Measurements from ENCODE around the gene SLC25A23.
"Not testable (repeated sequence)": the region's sequence is repeated elsewhere in the genome, so short reads cannot be mapped to it uniquely, and the experiment has no call there.

Gene SLC25A23

DNA sequence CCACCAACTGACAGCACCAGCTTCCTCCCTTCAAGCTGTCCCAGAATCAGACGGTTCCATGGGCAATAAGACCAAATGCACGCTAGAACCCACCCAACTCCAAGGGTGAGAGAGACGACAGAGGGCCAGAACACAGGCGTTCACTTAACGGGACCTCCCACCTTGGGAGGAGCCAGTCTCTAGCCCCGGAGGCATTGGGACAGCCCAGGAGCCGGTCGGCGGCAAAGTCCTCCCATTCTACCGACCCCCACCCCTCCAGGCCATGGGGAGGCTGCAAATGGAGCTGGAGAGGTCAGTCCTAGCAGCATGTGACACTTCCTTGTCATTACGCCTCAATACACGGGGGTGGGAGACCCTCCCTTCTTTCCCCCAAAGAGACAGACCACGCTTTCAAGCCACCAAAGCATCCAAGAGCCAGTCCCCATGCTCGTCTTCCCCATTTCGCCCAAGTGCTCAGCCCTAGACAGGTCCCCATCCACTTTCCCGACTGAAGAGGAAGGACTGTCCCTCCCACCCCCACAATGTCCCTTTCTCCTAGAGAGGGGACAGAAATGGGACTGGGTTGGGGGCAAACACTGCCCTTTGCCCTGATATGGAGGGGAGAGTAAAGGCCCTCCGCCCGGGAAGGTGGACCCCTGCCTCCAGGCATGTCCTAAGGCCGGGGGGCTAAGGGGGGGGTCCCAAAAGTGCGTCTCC, 35.9 kb downstream of the SLC25A23 start:
- DNase-seq: peak; percentile 80

DNA sequence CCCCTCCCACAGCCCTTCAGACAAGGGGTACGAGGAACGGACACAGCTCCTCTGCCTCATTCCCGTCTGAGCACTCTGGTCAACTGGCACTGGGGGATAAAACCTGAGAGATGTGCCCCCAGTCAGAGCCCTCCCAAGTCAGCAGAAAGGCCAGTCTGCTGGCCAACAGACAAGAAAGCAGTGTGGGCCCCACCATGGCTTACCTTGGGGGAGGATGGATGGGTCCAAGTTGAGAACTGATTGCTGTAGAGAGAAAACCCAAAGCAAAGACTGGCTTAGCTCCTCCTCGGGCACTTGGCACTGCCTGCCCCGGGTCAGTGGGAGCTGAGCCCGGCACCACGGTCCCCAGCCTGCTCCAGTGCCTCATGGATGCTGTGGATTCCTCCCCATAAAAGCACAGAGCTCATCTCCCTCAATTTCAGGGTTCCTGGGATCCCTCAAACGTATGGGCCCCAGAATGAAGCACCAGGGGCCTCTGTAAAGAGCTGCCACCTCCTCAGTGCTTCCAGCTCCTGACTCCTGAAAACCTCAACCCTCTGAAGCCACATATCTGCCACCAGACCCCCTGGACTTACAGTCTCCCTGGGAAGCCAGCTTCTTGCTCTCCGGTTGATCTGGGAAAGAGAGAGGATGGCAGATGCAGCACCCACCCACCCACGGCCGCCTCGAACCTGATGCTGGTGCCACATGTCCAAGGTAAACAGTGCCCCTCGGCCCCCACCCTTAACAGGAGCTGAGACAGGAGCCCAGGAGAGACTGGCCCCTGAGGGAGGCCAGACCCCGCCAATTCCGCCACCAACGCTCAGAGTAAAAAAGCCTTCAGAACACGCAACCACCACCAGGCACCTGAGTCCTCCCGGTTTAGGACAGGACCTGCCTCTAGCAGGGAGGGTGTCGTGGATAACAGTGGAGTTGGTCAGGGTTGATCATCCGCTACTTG, 38.2 kb downstream of the SLC25A23 start:
- no peak for DNase-seq

DNA sequence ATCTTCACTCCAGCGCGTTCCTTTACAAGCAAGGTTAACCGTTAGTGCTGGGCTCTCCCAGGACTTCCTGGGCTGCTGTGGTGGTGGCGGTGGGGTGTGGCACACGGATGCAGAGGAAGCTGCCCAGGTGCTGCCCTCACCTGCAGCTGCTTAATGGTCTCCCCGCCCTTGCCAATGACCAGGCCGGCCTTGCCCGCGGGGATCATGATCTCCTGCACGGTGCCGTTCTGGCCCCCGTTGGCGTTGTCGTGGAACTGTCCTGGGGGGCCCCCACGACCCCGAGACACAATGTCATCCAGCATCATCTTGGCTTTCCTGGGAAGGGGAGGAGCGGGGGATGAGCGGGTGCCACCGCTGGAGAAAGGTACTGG, 41.0 kb downstream of the SLC25A23 start:
- DNase-seq: no peak

DNA sequence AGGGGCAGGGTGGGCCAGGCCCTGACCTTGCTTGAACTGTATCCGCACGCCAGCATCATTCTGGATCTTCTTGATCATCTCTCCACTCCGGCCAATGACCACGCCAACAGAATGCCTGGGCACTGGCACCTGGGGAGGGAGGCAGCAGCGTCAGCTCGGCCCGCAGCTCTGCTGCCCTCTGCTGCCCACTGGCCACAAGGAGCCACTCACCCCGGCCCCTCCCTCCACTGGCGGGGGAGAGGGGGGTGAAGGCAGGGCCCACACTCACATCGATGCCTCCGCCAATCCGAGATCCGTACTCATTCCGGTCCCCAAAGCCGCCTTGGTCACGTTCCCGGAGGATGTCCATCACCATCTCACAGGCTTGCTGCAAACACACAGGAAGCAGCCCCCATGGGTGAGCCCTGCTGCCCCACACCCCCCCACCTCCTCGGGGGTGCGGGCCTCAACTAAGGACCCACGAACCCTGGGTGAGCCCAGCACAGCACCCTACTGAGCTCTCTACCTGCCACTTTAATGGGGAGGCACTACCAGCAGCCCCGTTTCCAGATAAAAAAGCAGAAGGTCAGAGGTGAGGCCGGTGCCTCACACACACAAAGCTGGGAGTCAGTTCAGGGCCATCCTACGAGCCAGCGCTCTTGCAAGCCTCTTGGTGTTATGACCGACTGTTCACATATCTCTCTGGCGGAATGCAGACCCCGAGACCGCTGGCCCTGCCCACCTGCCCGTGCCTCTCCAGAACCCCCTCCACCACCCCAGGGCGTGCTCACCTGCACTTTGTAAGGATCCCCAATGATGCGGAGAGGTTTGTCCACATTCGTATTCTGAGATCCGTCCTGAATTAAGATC, 41.7 kb downstream of the SLC25A23 start:
- no peak for DNase-seq

DNA sequence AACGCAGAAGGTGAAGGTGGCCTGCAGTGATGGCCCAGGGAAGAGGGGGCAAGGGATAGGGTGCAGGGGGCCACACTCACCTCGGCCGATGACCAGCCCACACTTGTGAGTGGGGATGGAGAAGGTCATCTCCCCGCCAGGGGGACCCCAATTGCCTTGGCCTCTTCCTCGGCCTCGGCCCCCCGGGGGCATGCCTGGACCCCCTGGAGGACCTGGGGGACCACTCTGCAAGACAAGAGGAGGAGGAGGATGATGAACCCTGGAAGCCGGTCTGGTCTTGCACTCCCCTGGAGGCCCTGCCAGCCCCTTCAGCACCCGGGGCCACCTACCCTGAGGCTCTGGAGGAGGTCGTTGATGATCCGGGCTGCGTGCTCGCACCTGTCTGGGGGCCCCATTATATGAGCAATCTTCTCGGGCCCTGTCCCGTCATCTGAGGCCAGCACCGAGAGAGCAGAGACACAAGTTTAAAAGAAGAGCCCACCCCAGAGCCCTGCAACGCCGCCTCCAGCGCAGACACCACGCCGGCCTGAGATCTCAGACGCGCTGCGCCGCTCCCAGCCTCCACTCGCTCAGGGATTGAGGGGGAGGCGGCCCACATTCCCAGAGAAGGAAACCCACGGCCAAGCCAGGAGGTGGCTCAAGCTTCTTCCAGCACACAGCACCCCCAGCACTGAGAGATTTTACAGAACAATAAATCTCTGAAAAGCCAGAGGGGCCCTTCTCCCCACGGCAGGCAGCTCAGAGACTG, 42.8 kb downstream of the SLC25A23 start:
- no peak for DNase-seq

DNA sequence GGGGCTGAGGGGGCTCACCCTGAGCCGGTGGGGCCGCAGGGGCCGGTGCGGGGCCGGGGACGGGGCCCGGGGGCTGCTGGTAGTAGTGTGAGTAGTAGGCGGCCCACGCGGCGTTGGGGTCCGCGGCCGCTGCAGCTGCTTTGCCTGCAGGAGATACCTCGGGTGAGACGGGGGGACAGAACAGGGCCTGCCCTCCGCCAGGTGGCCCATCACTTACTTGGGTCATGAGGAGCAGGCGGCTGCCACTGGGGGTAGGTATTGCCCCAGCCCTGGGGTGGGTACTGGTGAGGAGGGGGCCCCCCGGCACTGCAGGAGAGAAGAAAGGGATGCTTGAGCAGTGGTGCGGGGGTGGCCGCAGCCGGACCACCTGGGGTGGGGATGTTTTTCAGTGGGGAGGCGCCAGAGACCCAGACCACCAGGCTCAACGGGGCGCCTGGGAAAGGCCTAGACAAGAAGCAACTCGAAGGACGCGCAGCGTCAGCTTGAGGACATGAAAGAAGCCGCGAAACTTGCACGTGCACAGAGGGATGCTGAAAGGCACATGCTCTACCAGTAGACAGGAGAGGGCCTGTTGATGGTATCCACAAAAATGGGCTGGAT, 43.9 kb downstream of the SLC25A23 start:
- DNase-seq: no peak

DNA sequence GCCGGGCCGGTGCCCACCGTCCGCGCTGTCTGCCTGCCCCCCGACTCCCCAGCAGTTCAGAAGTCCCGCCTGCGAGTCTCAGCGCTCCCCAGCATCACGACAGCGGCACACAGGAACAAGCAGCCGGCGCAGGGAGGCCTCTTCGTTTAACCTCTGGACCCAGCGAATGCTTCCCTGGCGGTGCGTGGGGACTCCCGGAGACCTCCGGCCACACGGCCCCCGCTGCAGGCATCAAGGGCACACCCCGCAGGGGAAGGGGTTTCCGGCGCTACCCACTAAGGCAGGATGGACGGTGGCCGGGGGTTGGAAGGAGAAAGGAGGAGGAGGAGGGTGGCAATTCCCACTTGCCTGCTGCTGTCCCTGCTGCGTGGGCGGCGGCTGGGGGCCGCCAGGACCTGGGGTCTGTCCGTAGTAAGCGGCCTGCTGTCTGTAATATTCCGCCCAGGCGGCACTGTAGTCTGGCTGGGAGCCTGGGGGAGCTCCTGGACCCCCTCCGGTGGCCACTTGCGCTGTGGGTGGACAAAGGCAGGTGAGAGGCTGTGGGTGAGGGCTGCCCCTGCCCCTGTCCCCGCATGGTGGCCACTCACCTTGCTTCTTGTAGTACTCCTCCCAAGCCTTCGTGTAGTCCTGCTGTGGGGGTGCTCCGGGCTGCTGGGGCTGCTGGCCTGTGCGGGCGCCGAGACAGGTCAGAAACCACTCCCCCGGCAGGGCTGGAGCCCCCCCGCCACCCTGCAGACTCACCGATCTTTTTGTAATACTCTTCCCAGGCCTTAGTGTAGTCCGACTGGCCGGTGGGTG, 44.6 kb downstream of the SLC25A23 start:
- no peak for DNase-seq

DNA sequence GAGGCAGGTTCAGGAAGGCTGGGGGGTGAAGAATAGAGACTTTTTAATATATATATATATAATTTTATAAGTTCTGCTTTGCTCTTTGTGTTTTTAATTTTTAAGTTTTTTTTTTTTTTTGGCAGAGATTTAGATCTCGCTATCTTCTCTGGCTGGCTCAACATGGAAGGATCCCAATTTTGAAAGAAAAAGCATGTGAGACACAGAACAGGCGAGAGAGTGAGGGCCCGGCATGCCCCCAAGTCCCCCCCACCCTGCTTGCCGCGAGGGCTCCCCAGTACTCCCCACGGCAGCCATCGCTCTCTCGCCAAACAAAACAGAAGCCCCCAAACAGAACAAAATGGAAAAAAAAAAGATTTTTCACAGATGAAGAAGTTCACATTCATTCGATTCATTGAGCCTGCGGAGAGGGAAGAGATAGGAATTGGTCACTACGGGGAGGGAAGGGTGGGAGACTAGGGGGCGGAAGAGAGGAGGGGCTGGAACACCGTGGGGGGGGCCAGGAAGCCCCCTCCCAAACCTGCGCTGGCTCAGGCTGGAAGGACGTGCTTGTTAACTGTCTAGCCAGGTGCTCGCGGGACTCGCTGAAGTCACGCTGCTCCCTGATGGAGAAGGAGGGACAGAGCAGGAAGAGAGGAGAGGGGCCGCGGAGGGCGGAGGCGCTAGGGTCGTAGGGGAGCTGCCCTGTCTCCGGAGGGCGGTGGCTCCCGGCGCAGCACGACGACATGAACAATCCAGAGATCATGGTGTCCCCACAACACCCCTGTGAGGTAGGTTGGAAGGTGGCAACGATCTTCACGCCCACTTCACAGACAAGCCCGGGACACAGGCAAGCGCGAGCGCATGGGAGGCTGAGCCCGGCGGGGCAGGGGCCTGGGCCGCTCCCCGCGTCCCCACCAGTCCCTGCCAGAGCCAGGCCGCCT, 45.6 kb downstream of the SLC25A23 start:
- no peak for DNase-seq

DNA sequence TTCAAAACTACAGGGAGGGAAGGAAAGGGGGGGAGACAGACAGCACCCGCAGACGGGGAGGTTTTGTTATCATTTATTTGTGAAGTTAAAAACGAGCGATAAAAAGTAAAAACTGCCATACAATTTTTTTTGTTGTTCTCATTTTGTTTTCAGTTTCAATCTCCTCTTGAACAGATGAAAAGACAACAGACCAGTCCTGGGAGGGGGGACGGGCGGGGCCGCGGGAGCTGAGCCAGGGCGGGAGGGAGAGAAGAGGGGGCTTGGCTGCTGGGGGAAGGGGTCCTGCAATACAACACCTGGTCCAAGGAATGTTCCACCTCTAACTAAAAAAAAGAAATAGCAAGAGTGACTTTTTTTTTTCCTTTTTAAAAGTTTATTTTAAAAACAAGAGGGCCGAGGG, 46.3 kb downstream of the SLC25A23 start:
- no peak for DNase-seq

DNA sequence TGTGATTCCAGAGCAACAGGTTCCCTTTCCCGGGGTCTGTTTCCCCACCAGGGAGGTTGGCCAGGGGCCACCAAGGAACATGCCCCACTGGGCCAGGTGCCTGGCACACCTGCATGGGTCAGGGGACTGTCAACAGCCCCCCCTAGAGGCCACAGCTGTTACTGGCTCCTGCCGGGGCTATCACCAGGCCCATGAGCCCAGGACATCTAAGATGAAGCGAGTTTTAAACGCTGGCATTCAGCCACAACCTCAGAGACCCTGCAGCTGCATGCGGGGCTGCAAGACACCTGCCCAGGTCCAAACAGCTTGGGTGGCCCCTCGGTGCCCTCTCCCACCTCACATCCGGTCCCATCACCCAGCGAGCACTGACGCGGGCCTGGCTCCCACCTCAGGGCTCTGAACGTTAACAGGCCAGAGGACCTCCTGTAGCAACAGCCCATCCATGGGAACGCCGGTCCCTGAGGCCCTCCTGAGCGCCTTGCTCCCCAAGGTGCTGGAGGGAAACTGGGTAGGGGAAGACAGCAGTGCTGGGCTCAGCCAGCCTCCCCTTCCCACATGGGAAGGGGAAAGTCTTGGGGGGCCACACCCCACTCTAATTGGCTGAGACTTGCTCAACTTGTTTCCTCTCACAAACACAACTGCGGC, 47.0 kb downstream of the SLC25A23 start:
- peak; percentile 81 for DNase-seq

DNA sequence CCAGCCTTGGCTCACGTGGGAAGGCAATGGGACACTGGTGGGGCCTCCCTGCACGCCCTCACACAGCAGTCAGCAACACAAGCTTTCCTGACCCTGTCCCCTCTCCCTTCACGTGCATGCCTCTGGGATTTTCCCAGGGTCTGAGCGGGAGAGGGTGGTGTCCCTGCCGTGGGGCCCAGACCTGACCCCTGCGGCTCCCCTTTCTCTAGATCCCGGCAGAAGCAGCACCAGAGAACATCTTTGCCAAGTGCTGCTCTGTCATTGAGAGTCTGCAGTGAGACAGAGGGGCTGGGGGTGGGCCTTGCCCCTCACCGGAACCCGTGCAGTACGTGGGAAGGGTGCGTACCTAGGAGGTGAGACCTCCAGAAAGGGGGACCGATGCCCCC, 47.5 kb downstream of the SLC25A23 start:
- no peak for DNase-seq

DNA sequence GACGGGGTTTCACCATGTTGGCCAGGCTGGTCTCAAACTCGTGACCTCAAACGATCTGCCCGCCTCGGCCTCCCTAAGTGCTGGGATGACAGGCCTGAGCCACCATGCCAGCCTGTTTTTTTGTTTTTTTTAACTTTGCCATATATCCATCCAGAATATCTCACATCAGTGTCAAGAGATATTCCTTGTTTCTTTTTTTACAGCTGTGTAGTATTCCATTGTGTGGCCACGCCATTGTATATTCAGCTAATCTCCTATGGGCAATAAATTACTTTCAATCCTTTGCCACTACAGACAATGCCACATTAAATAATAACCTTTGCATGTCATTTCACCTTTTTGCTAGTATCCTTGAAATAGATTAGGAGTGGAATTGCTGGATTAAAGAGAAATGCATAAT, 50.2 kb downstream of the SLC25A23 start:
- no peak for DNase-seq

DNA sequence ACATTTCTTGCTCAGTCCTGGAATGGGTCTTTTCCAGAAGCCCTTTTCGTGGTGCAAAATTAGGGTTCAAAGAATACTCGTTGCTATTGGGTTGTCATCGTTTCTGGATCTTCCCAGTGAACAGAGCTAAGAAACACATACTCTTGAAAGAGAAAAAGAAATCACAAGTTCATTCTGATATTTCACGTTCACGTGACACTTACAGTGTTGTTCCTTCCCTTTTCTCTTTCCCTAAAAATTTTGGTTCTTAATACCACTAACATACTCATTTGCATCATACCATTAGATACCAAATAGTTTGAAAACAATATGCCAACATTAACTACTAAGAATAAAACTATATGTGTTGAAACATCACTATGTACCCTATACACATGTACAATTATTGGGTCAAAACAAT, 53.2 kb downstream of the SLC25A23 start:
- DNase-seq: no peak

DNA sequence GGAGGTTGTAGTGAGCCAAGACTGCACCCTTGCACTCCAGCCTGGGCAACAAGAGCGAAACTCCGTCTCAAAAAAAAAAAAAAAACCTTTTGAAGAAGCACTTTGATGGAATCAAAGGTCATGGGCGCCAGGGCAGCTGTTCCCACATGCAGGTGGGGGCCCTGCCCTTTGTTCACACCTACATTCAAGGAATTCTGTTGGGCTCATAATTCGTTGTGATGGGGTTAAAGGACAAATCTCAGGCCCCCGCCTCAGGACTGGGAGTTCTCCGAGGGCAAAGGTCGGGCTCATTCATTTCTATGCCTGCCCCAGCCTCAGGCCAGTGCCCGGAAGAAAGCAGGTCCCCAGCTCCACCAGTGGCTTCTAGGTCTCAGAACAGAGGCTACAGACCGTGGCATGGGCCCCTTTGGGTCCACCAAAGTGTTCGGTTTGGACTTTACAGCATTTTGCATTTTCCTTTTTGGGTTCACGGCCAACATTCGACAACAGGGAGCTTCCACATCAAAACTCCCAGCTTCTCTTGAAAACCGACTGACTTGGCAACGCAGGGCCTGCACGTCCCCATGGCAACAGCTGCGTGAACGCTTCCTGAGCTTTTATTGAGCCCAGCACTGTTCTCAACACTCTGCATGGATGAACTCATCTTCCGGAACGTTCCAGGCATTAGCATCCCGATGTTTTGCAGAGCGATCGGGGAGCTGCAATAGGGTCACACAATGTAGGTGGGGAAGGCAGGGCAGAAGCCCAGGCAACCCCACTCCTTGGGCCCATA, 56.6 kb downstream of the SLC25A23 start:
- DNase-seq: no peak

DNA sequence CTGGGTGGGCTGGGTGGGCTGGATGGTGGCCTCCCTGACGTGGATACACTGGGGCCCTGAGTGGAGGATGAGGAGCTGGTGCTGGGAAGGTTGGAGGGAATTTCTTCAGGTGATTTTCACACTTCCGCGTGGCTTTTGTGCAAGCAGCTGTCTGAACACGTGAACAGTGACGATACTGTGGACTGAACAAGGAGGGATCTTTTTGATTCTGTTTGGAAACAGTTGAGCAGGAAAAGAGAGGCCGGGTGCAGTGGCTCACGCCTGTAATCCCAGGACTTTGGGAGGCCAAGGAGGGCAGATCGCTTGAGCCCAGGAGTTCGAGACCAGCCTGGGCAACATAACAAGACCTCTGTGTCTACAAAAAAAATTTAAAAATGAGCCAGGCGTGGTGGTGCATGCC, 57.5 kb downstream of the SLC25A23 start:
- DNase-seq: no peak

DNA sequence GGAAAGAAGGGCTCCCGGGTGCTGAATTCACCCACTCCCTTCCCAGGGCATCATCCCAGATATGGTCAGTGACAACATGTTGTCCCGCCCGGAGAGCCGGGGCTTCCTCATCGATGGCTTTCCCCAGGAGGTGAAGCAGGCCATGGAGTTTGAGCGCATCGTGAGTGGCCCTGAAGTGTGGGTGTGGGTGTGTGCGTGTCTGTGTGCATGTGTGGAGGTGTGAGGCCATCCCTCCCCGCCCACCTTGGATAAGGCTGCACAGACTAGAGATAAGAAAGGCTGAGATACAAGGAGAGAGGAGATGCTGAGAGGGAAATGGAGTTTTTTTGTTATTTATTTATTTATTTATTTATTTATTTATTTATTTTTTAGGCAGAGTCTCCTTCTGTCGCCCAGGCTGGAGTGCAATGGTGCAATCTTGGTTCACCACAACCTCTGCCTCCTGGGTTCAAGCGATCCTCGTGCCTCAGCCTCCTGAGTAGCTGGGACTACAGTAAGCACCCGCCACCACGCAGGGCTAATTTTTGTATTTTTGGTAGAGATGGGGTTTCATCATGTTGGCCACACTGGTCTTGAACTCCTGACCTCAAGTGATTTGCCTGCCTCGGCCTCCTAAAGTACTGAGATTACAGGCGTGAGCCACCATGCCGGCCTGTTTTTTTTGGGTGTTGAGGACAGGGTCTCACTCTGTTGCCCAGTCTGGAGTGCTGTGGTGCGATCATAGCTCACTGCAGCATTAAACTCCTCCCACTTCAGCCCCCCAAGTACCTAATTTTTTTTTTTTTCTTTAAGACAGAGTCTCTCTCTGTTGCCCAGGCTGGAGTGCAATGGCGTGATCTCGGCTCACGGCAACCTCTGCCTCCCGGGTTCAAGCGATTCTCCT, 59.3 kb downstream of the SLC25A23 start:
- not testable (repeated sequence) for DNase-seq

DNA sequence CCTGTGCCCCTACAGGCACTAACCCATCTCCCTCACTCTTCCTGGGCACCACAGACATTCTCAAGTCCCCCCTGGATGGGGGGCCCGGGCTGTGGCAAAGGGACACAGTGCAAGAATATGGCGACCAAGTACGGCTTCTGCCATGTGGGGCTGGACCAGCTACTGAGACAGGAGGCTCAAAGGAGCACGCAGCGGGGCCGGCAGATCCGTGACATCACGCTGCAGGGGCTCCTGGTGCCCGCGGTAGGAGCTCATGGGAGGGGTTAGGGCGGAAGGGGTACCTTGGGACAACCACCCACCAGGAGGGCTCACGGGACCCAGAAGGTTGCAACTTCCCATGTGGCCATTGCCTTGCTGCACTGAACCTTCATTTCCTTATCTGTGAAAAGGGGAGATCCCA, 63.3 kb downstream of the SLC25A23 start:
- no peak for DNase-seq

DNA sequence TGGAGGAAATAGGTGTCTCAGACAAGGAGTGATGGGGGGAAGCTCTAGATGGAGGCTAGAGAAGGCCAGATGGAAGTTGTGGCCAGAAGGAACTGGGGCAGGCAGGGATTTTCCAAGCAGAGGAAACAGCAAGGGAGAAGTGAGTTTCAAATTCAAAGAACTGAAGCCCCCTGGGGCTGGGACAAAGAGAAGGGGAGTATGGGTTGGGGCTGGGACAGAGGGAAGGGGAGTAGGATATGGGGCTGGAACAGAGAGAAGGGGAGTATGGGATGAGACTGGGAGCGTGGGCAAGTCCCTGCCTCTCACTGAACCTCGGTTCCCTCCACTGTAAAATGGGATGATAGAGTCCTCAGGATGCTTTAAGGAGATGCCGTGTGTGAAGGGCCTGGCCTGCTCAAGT, 64.8 kb downstream of the SLC25A23 start:
- no peak for DNase-seq

Data from activated effector memory CD4-positive, alpha-beta T cell treated with anti-CD3 and anti-CD28 coated beads, Interleukin-2, amount 50 U/mL, for 16 hours (primary cell).